Activated CD8-positive, alpha-beta memory T cell treated with anti-CD3 and anti-CD28 coated beads, Interleukin-2, amount 10 ng/mL, durations not matched to agents 7 days and 5 days (primary cell): ENCODE measurements around the gene KIRREL3. TPM values are rescaled to one million over a fixed set of nuclear protein-coding genes. Genes with fewer than 3 reads are reported as not detected.
"Not testable (repeated sequence)": the region's sequence is repeated elsewhere in the genome, so short reads cannot be mapped to it uniquely, and the experiment has no call there.

Source experiments
- ATAC-seq: fragments of 150-1000 bp; cut with Tn5 transposase; one replicate; pipeline ENCODE4 v1.10.0; 2021; ENCODE audit warnings: moderate library complexity
- CTCF ChIA-PET: fragments of 350-600 bp; sonication (Branson Sonifier 250); formaldehyde crosslinking; loops from one replicate; lab custom pipeline; 2021; ENCODE audit warnings: antibody characterized with exemption; lab: Charles Lee
- DNase-seq: peaks from one replicate; pipeline ENCODE4 v3.0.0-alpha.2; 2020
- H3K27ac Mint-ChIP-seq: one replicate; pipeline ENCODE4 v1.8.0; 2021; ENCODE audit warnings: mild to moderate bottlenecking, mixed read lengths
- H3K27me3 Mint-ChIP-seq: one replicate; pipeline ENCODE4 v1.8.0; 2021; ENCODE audit warnings: mixed read lengths
- H3K36me3 Mint-ChIP-seq: one replicate; pipeline ENCODE4 v1.8.0; 2021; ENCODE audit warnings: mild to moderate bottlenecking, mixed read lengths
- H3K4me1 Mint-ChIP-seq: one replicate; pipeline ENCODE4 v1.8.0; 2021; ENCODE audit warnings: mixed read lengths
- H3K4me3 Mint-ChIP-seq: one replicate; pipeline ENCODE4 v1.8.0; 2021; ENCODE audit warnings: mild to moderate bottlenecking, moderate library complexity, mixed read lengths
- H3K9me3 Mint-ChIP-seq: one replicate; pipeline ENCODE4 v1.8.0; 2022; ENCODE audit warnings: low read depth, mixed read lengths
- microRNA-seq: library from miRNA; unstranded; fragments of <30 nt; microRNA quantifications from one replicate; pipeline ENCODE4 v1.2.0, GENCODE V29; 2022
- total RNA-seq, 2 experiments: library from RNA; stranded (reverse); gene quantifications; one replicate each; pipeline ENCODE4 v1.2.3, GENCODE V29; 2021

KIRREL3 gene
- total RNA-seq, 2 experiments from 2014 or later, result not detected

- DNase-seq, result no peak
- Mint-ChIP-seq H3K9me3 (no peaks in the 10 kb centered on the region), H3K4me1 (no peaks in the 10 kb centered on the region), H3K27ac (no peak overlapping the region), H3K36me3 (no peaks in the 10 kb centered on the region), H3K27me3 (no peaks in the 10 kb centered on the region), H3K4me3 (no peak overlapping the region)
- CTCF ChIA-PET, result no interaction called here
- no peak for ATAC-seq
Measured at GRCh38 chr11:126384449-126385070, 616.0 kb downstream of the KIRREL3 start.

- Mint-ChIP-seq H3K4me1 (no peaks in the 10 kb centered on the region), H3K27ac (no peak overlapping the region), H3K9me3 (no peaks in the 10 kb centered on the region), H3K27me3 (no peaks in the 10 kb centered on the region), H3K4me3 (no peak overlapping the region), H3K36me3 (no peaks in the 10 kb centered on the region)
- no peak for ATAC-seq
- DNase-seq, result no peak
- CTCF ChIA-PET, result no interaction called here
Measured at GRCh38 chr11:126383339-126384335, 616.9 kb downstream of the KIRREL3 start.

DNA sequence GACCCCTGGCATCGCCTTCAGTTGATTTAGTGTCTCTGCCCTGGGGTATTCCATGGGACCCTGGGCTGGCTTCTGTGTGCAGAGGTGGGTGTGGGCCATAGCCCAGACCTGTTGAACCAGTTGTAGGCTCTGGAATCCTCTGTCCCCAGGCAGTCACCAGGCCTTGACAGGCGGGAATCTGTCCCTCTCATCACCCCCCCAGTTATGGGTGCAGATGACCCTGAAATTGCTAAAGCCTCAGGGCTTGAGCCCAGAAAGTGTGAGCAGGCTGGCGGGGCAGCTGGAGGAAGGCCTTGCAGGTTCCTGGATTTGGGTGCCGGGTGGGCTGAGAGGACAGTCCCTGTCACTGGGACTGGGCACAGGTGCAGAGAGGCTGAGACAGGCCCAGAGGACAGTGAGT lies 617.9 kb downstream of the KIRREL3 start:
- H3K4me3 Mint-ChIP-seq, CTCF ChIA-PET, H3K36me3 Mint-ChIP-seq, DNase-seq, H3K27me3 Mint-ChIP-seq, H3K9me3 Mint-ChIP-seq, H3K4me1 Mint-ChIP-seq, ATAC-seq, H3K27ac Mint-ChIP-seq: not testable (repeated sequence)

DNA sequence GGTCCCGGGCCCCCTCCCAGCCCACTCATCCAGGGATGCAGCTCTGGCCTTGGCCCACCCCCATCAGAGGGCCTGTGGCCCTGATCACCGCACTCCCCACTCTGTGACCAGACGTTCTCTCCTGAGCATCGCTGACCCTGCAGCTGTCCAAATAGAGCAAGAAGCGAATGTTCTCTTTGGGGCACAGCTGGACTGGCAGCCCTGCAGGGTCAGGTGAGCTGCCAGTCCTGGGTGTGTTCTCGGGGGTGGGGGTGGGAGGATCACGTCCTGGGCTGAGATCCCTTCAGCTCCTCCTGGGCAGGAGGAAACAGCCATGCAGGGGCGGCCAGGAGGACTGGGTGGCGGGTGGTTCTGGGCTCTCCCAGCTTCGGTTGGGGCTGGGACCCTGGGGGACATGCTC lies 618.6 kb downstream of the KIRREL3 start:
- H3K27ac Mint-ChIP-seq, H3K4me3 Mint-ChIP-seq, H3K9me3 Mint-ChIP-seq, DNase-seq, H3K4me1 Mint-ChIP-seq, H3K36me3 Mint-ChIP-seq, ATAC-seq, H3K27me3 Mint-ChIP-seq, CTCF ChIA-PET: not testable (repeated sequence)

GRCh38 chr11:126380909-126381308 lies 619.7 kb downstream of the KIRREL3 start:
- Mint-ChIP-seq H3K4me1 (no peaks in the 10 kb centered on the region), H3K4me3 (no peak overlapping the region), H3K27ac (no peak overlapping the region), H3K36me3 (no peaks in the 10 kb centered on the region), H3K27me3 (no peaks in the 10 kb centered on the region), H3K9me3 (no peaks in the 10 kb centered on the region)
- CTCF ChIA-PET, result no interaction called here
- DNase-seq, result no peak
- no peak for ATAC-seq

DNA sequence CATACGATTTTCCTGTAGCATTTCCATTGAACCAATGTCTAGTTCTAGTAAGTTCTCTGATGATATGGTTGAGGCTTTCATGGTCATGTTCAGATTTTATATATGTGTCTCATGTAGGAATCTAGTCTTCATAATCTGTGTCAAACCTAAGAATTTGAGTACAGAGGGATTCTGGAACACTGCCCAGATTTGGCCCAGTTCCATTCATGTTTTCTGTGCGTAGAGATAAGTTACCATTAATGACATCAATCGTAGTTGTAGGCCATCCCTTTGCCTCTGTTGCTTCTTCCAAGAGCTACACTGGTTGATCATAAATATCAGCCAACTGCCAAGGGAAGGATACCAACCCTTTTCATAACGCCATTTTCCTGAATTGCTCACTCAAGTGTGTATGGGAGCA lies 621.8 kb downstream of the KIRREL3 start:
- H3K27ac Mint-ChIP-seq, result no peak overlapping the region
- no peaks in the 10 kb centered on the region for H3K27me3 Mint-ChIP-seq
- CTCF ChIA-PET, result no interaction called here
- H3K9me3 Mint-ChIP-seq, result no peaks in the 10 kb centered on the region
- no peaks in the 10 kb centered on the region for H3K4me1 Mint-ChIP-seq
- DNase-seq, result no peak
- H3K36me3 Mint-ChIP-seq, result no peaks in the 10 kb centered on the region
- no peak overlapping the region for H3K4me3 Mint-ChIP-seq
- no peak for ATAC-seq

- no peak for ATAC-seq
- no peaks in the 10 kb centered on the region for H3K36me3 Mint-ChIP-seq
- no peak for DNase-seq
- CTCF ChIA-PET, result no interaction called here
- no peak overlapping the region for H3K27ac Mint-ChIP-seq
- H3K4me3 Mint-ChIP-seq, result no peak overlapping the region
- H3K9me3 Mint-ChIP-seq, result no peaks in the 10 kb centered on the region
- no peaks in the 10 kb centered on the region for H3K4me1 Mint-ChIP-seq
- no peaks in the 10 kb centered on the region for H3K27me3 Mint-ChIP-seq
Measured at GRCh38 chr11:126375726-126376125, 624.8 kb downstream of the KIRREL3 start.

- not testable (repeated sequence) for H3K27ac Mint-ChIP-seq, H3K36me3 Mint-ChIP-seq
Measured at GRCh38 chr11:126374562-126375300, 625.8 kb downstream of the KIRREL3 start.

GRCh38 chr11:126373389-126374066 lies 627.0 kb downstream of the KIRREL3 start:
- H3K36me3 Mint-ChIP-seq, DNase-seq, H3K4me3 Mint-ChIP-seq, H3K9me3 Mint-ChIP-seq, ATAC-seq, CTCF ChIA-PET, H3K27me3 Mint-ChIP-seq, H3K27ac Mint-ChIP-seq, H3K4me1 Mint-ChIP-seq: not testable (repeated sequence)

More at GRCh38 chr11:126374562-126375300, 625.8 kb downstream of the KIRREL3 start:
- DNase-seq, H3K27me3 Mint-ChIP-seq, H3K4me1 Mint-ChIP-seq, H3K9me3 Mint-ChIP-seq, ATAC-seq, CTCF ChIA-PET, H3K4me3 Mint-ChIP-seq: not testable (repeated sequence)

Small RNA genes within 50 kb of the gene (microRNA-seq; reads per million reads assigned to microRNA genes)
- not detected for gene MIR3167
